ENCODE data around the gene RNF5. TPM values are rescaled to one million over a fixed set of nuclear protein-coding genes. Genes with fewer than 3 reads are reported as not detected.

Gene RNF5
- total and polyA plus RNA-seq, 9 of the 15 experiments (the other 6 are each of a cell fraction or from before 2014, with no cell fraction given): 62.2 to 245 (median 129) TPM

GRCh38 chr6:32175711-32176475, 2.3 kb upstream of the RNF5 start, which contains the start of gene AGPAT1 (continued):
- TF ChIP-seq KDM4B (IDR thresholded peaks at IDR 0.05; ENCODE audit: borderline replicate concordance in 2 of 2, low read depth in 1 of 2): peak in 1 of 2 experiments; percentile 99; a peak in 2 of 4 replicates
- TF ChIP-seq KAT7 (CRISPR knock-in tag; IDR thresholded peaks at IDR 0.05; ENCODE audit: borderline replicate concordance): no peak
- no peak for TF ChIP-seq MXI1 (IDR thresholded peaks at IDR 0.05; ENCODE audit: low read depth, low read length)
- no peak for TF ChIP-seq MAFG (tag; conservative IDR thresholded peaks at IDR 0.05)
- TF ChIP-seq ZKSCAN1 (IDR thresholded peaks at IDR 0.05; ENCODE audit: low read depth, low read length): no peak
- peak; percentile 31 for TF ChIP-seq PRDM10 (IDR thresholded peaks at IDR 0.05; ENCODE audit: partially characterized antibody)
- peak; percentile 71 for TF ChIP-seq POLR2A (conservative IDR thresholded peaks at IDR 0.05)
- TF ChIP-seq SETDB1 (IDR thresholded peaks at IDR 0.05; ENCODE audit: low read length): no peak
- TF ChIP-seq POLR2AphosphoS2 (IDR thresholded peaks at IDR 0.05; ENCODE audit: low read length): no peak; the same call in 1 of the 2 replicates
- TF ChIP-seq CEBPG (CRISPR knock-in tag; IDR thresholded peaks at IDR 0.05): 0 out of 2 replicates have a peak, but pooled peaks have one; percentile 14
- no peak for TF ChIP-seq CEBPG (tag; conservative IDR thresholded peaks at IDR 0.05 in 1 of 2, IDR thresholded peaks at IDR 0.05 in 1 of 2)
- peak; percentile 45; the same call in 1 of the 2 replicates for TF ChIP-seq CC2D1A (IDR thresholded peaks at IDR 0.05)
- peak; percentile 20; the same call in 1 of the 2 replicates for TF ChIP-seq SIN3B (IDR thresholded peaks at IDR 0.05; ENCODE audit: low read depth)
- peak; percentile 35 for TF ChIP-seq ARID1B (IDR thresholded peaks at IDR 0.05)
- no peak for TF ChIP-seq ZNF57 (CRISPR knock-in tag; IDR thresholded peaks at IDR 0.05)
- TF ChIP-seq PKNOX1 (IDR thresholded peaks at IDR 0.05): peak; percentile 100
- 0 out of 2 replicates have a peak, but pooled peaks have one; percentile 50 for TF ChIP-seq THAP12 (CRISPR knock-in tag; IDR thresholded peaks at IDR 0.05)
- peak; percentile 7 for TF ChIP-seq TAF9B (IDR thresholded peaks at IDR 0.05; ENCODE audit: partially characterized antibody)
- no peak for TF ChIP-seq COPS2 (conservative IDR thresholded peaks at IDR 0.05)
- TF ChIP-seq ZNF79 (CRISPR knock-in tag; IDR thresholded peaks at IDR 0.05; ENCODE audit: low read depth): no peak

Data from K562 (cell line).